Activated T-cell treated with anti-CD3 and anti-CD28 coated beads for 48 hours (primary cell): ENCODE results near the gene ACRBP.
A peak's percentile ranks its signal among the peaks of the same experiment; 100 is the strongest.

Experiments used
- DNase-seq: peaks from one replicate; pipeline ENCODE4 v3.0.0-alpha.2; 2020; ENCODE audit warnings: low read depth

ACRBP gene

DNA sequence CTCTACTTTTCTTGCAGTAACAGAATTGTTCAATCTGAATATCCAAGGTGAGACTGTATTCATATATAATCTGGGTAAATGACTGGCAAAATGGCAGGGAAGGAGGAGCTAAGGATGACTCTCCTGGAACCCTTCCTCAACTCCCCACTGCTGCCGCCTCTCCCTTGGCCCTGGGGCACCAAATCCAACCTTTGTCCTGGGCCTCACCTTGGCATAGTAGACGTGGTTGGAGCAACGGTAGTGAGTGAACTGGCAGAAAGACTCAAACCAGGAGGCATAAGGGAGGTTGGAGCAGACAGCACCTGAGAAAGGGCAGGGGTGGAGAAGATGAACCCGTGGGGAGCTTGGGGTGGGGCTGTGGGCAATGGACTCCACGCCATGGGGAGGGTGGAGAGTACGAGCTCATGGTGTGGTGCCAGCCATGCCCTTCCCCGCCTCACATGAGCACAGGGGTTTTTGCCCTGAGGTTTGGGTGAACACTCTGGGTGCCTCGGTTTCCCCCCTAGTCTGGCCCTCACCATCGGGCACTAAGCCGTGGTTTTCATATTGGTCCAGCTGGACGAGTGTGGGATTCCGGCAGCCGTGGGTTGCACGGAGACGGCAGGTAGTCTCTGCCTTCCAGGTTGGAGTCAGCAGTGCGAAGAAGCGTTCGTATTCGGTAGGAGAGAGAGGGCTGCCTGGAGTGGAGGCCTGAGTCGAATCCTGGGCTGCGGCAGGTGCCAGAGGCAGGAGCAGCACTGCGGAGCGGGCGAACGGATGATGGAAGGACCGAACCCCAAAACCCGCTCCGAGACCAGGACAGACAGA is 753 bp downstream of the ACRBP start:
- DNase-seq: no peak

DNA sequence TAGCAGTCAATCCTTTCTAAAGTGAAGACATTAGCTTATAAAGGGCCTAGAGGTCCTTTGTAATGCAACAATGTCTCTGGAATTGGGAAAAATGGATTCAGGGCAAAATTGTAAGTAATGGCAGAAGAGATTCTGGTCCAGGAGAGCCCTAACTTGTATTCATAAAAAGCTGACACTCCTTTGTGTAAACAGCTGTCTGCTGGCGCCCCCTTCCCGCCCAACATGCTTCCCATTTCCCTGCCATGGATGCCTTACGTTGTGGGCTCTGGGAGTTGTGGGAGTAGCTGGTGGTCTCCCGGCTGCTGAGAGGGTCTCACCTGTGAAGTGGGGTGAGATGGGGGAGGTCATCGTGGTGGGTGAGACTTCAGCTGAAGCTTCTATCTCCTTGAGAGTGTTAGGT is 2.3 kb downstream of the ACRBP start:
- DNase-seq: no peak

DNA sequence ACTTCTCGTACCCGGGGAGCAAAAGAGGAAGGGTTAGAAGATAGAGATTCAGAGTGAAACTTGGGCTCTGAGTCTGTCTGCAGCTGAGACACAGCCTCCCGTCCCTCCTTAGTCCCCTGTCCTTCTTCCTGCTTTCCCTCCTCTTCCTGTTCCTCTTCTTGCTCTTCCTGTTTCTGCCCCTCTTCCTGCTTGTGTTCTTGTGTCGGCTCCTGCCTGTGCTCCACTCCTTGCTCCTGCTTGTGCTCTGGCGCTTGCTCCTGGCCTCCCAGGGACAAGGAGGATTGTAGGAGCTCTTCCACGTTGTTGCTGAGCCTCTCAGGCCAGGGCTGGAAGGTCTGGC is 3.0 kb downstream of the ACRBP start:
- DNase-seq: no peak

DNA sequence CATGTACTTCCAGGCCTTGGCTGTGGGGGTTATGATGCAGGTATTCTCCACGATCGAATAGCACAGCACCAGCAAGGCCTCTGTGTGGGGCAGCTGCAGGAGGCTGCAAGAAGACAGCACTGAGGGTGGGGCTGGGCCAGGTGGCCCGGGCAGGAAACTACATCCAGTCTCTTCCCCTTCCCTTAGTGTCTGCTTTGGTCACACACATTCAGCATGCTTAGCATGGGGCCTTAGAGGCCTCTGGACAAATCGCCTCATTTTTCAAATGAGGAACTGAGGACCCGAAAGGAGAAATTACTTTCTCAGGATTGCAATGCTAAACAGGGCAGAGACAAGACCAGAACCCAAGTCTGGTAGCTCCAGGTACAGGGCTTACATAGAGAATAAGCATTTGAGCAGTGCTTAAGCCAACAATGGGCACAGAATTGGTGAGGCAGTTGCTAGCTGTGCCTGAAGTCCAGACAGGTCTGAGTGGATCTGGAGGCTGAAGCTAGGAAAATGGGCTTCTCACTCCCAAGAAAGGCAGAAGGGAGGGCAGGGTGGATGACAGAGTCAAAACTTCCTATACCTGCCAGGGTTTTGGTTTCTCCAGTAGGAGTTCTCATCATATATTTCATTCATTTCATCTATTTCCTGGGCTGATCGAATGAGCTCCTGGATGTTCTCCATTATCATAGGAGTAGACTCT is 3.5 kb downstream of the ACRBP start:
- DNase-seq: no peak

DNA sequence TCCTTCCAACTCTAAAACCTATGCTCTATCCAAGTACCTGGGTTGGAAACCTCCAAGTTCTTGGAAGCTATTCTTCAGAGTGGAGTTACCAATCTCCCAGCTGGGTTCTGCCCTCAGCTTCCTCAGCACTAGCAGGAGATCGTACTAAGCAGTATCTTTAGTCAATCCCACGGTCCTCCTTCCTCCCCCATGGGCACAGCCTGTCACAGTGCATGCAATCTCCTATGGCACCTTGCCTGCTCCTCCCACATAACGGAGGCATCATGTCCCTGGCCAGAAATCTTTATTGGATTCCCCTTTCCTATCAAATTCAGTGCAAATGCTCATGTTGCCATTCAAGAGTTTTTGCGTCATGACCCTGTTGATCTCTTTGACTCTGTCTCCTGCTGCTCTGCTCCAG is 6.1 kb downstream of the ACRBP start:
- DNase-seq: no peak

DNA sequence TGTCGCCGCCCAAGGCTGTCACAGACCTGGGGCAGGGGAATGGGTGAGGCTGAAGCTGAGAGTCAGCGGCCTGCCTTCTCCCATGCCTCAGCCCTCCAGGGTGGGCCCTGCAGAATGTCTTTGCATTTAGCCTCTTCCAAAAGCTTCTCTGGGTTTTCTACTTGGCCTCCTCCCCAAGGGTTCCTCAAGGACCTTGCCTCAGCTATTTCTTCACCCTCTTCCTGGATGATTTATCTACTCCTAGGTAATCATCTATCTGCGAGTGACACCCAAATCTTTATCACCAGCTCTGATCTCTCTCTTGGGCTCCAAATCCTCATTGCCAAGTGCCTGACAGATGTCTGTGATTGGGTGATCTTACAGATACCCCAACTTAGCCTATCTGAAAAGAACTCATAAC is 6.7 kb downstream of the ACRBP start:
- no peak for DNase-seq

DNA sequence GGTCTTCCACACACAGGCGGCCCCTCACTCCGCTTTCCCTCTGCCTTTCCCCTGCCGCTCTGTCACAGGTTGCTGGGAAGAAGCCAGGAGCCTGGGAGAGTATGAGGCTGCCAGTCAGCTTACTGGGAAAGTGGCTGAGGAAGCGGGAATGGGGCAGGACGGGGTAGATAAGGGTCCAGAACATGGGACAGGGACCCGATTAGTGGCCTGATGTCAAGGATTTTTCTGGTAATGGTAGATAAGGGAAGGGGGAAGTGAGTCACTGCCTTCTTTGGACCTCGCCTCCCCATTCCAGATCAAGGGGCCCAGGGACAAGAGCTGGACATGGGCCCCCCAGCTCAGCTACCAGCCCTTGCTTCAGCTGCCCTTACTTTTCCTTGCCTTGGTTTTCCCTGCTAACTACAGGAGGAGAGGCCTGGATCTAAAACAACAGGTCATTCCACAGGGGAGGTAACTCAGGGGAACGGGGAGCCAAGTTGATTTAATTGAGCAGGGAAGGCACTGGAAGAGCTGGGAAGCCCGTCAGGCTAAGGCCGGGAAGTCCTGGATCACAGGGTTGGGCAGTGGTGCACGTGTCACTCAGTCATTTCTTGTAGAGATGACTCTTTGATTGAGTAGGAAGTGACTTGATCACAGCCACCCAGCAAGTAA is 8.0 kb downstream of the ACRBP start:
- DNase-seq: no peak

DNA sequence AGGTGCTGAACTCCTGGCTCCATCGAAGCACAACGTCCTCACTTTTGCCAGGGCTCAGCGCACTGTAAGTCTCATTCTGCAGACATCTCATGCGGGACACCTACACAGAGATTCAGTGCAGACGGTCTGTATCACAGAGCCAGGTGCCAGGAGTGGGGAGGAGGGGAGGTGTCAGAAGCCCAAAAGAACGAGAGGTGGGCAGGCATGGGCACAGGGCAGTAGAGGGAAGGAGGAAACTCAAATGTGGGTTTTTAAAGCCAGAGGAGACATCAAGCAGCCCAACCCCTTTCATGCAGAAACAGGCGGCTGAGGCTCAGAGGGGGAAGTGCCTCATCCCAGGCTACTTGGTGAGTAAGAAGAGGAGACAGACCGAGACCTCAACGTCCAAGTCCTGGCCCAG is 8.9 kb downstream of the ACRBP start:
- DNase-seq: no peak

DNA sequence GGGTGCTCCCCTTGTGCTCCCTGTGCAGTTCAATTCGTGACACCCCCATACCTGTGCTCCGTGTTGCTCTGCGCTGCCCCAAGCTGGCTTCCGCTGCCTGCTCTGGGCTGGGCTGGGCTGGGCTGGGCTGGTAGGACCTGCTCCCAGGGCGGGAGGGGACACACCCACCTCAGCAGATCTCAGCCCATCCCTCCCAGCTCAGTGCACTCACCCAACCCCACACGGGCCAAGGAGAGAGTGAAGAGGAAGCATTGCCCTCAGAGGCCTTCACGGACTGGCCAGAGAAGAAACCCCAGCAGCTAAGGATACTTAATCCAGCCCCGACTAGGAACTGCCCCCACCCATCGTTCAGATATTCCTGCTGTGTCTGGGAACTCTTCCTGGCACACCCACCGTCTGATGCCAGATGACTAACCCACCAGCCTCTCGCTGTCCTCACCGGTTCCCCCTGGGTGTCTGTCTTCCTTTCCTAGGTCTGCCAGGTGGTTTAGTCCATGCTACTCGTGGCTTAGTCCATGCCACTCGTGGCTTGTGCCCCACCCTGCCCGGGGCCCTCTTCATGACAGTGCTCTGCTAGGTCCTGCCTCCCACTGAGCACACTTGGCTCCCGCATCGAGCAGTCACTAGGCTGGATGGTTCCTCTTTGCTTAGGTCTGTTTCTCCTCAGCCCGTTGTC is 11.2 kb downstream of the ACRBP start, which contains the start of gene LPAR5:
LPAR5 (minus strand) TSS at position 104 of the 676 bp plus-strand sequence. CDS start 14,711 bp downstream, outside the sequence.
- peak; percentile 32 for DNase-seq

DNA sequence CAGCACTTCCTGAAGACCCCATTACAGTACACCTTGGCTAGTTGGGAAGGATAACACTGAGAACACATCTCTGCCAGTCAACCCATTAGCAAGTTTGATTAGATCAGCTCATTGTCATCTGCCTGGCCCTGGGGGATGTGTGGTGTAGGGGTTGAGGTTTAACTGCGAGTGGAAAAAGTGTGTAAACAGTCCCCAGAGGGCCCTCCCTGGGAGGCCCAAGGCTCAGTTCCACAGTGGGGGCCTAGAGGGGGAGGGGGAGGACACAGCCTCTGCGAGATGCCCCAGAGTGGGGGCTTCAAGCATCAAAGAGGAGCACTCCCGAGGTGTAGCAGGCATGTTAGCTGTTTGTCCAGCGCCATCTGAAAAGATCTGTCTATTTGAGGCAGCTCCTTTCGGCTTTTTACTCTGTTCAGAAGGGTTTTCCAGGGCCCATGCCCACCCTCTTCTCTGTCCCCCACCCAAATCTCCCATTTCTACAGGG is 11.8 kb downstream of the ACRBP start:
- DNase-seq: peak; percentile 52

DNA sequence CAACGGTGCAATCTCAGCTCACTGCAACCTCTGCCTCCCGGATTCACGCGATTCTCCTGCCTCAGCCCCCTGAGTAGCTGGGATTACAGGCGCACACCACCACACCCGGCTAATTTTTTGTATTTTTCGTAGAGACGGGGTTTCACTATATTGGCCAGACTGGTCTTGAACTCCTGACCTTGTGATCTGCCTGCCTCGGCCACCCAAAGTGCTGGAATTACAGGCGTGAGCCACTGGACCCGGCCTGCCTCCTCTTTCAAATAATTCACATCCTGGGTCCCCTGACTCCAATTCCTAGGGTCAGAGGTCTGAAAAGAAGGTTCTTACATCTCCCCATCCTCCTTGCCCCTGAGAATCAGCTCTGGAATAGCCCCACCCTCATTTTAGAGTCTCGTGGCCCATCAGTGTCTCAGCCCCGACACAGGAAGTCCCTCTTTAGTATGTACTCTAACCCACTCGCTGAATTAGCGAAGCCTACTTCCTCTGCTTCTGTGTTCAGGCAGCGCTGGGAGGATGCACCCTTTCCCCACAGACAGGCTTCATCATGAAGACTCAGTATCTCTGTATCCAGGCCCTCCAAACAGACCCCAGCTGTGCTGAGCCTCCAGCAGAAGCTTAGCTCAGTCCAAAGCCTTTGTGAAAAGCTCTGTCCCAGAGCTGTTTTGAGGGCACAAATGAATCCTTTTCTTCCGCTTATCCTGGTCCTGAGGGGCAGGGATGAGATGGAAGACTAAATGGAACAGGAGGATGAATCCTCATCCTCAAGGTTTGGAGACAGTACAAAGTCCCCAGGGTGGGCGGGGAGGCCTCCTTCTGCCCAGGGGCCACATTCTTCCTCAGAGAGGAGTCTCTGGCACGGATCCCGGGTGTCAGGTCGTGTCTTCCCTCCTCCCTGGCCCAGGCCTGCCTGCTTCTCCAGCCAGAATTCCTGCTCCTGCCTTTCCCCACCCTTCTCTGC is 14.9 kb downstream of the ACRBP start:
- DNase-seq: no peak

DNA sequence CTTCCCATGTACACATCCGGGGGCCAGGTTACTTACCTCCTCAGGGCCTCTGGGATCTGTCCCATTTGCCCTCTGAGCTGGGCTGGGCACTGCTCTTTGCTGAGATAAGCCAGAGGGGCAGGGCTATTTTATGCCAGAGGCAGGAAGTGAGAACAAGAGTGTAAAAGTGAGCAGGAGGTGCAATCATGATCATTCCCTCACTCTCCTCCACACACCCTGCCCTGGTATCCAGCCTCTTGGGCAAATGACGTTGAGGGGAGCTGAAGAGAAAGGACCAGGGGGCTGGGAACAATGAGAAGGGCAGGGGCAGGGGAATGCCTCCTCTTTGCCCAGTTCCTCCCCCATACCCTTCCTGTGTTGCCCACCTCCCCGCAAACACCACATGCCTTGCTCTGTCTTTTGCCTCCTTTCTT is 15.7 kb downstream of the ACRBP start:
- no peak for DNase-seq

DNA sequence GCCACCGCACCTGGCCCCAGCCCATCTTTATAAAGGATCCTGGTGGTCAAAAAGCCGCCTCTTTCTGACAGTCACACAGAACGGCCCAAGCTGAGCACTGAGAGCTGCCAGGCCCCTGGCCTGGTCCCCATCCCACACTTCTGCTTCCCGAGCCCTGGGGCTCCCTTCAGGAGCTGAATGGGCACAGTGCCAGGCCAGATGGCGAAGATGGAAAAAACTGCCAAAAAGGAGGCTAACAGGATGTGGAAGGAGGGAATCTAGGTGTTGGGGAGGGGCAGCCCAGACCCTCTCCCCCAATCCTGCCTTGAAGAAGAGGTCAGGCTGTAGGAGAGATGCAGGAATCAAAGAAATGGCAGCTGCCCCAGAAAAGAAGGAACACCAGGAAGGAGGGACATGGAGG is 16.5 kb downstream of the ACRBP start:
- no peak for DNase-seq

DNA sequence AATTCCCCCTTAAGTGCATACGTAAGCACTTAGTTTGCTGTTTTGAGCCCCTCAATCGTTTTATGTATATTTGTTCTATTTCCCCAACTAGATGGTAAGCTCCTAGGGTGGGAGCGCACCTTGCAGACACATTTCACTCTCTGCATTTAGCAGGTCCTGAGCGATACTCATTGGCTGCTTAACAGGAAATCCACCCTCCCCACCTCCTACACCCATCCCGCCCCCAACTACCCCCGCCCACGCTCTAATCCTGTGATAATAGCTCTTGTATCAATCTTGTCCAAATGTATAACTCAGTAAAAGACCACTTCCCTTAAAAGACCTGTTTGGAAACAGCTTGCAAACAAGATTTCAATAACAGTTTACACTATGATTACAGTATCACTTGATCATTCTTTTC is 19.6 kb downstream of the ACRBP start:
- DNase-seq: no peak

DNA sequence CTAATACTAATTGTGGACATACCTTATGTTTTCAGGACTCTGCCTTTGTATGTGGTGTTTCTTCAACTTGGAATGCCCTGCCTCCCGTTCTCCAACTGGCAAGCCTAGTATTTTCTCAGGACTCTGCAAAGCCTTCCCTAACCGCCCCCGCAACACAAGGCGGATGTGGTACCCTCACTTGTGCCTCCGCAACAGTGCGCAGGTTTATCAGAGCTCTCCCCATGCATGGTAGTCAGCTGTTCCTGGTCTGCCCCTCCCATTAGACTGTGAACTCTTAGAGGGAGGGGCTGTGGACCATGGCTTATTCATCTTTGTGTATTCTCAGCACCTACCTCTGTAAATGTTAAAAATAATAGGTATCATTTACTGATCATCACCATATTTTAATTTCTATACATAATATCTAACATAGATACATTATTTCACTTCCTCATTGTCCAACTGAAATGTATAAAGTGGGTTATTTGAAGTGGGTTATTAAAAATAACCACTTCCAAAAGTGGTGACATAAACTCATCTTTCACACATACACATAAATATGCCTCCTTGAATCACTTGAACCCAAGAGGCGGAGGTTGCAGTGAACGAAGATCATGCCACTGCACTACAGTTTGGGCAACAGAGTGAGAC is 20.5 kb downstream of the ACRBP start:
- DNase-seq: no peak

DNA sequence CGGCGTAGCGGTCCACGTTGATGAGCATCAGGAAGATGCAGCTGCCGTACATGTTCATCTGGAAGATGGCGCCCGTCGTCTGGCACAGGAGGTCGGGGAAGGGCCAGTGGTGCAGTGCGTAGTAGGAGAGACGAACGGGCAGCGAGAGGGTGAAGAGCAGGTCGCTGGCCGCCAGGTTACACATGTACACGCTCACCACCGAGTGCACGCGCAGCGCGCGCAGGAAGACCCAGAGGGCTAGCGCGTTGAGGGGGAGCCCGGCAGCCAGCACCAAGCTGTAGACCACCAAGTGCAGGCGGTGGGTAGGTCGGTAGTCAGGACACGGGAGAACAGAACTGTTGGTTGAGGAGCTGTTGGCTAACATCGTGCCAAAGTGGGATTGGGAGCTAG is 26.4 kb downstream of the ACRBP start:
- DNase-seq: no peak

DNA sequence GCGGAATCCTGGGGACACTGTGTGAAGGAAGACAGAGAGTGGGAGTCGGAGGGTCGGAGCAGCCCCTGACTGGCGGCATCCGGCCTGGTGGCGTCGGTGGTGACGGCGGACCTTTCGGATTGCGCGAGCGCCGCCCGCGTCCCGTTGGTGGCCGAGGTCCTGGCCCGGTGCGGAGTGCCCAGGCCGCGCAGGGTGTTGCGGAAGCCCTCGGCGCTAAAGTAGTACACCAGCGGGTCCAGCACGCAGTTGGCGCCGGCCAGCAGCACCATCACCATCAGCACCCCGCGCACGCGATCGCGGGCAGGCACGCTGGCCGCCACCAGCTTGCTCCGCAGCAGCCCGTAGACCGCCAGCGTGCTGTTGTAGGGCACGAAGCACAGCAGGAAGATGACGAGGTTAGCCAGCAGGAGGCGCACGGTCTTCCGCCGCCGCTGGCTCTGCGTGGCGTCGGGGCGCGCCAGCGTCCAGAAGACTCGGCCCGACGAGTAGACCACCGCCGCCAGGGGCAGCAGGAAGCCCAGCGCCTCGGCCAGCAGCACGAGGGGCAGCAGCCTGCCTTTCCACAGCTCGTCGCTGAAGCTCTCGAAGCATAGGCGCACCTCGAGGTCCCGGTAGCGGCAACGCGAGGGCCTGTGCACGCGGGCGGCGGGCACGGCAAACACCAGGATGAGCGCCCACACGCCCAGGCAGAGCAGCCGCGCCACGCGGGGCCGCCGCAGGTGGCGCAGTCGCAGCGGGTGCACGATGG is 26.9 kb downstream of the ACRBP start:
- DNase-seq: peak; percentile 50

DNA sequence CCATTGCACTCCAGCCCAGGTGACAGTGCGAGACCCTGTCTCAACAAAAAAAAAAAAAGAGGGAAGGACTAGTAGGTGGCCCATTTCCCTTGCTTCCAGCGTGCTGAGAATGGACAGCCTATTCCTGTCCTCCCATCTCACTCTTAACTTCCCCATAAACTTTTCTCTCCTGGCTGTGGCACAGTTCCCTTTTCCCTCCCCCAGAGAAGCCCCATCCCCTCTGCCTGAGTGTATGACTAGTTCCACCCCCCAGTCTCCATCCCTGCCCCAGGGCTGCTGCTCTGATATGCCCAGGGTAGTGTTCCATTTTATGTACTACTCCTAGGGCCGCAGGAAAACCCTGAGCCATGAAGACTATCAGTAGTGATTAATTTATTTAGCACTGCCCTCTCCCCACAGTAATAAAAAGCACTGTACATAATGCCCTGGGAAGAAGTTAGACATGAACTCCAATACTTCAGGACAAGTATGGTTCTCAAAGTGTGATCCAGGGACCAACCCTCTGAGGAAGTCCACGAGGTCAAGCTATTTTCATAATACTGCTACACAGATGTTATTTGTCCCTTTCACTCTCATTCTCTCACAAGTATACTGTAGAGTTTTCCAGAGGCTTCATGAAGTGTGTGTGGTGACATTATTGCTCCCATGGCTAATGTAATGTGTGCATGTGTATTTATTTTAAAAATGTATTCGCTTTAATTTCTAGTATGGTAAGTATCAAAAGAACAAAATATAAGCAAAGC is 28.6 kb downstream of the ACRBP start:
- no peak for DNase-seq

DNA sequence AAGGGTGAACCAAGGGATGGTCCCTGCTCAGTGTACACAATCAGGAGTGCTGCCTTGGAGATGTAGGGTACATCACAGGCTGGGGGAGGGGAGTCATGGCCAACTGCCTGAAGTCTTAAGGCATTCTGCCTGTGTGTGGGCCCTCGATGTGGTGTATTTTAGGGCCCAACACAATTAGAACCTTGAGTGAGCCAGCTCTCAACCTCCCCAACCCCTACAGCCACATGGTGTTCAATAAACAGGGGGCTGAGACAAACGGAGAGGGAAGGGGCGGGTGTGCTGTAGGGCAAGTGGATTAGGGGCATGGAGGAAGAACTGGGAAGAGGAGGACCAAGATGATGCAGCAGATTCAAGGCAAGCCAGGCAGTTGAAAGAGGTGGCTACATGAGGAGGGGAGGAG is 31.4 kb downstream of the ACRBP start:
- no peak for DNase-seq
